Neural cell (in vitro differentiated cells): ENCODE data around the gene PLPPR4. TPM values are rescaled to one million over a fixed set of nuclear protein-coding genes. Genes with fewer than 3 reads are reported as not detected.
A peak's percentile ranks its signal among the peaks of the same experiment; 100 is the strongest.

ENCODE experiments used
- H2AFZ ChIP-seq: fragments of 200-600, 300-800 bp; sonication (generic), shearing (Covaris generic); 2 replicates; pipeline ENCODE4 v1.6.0; 2014; ENCODE audit warnings: low read depth, mild to moderate bottlenecking, antibody characterized with exemption, low read length, moderate library complexity
- H3F3A ChIP-seq: fragments of 200-600 bp; shearing (Covaris generic); 2 replicates; pipeline ENCODE4 v1.6.1; 2016; ENCODE audit warnings: mild to moderate bottlenecking, moderate library complexity, mixed read lengths, antibody characterized with exemption, low read length; ENCODE audit not compliant: insufficient read depth, poor library complexity, severe bottlenecking
- H3K27ac ChIP-seq: fragments of 200-600, 300-800 bp; sonication (generic), shearing (Covaris generic); 2 replicates; pipeline ENCODE4 v1.5.1; 2014; ENCODE audit warnings: mild to moderate bottlenecking, low read length, moderate library complexity
- H3K27me3 ChIP-seq: fragments of 300-800, 200-600 bp; sonication (generic), shearing (Covaris generic); 2 replicates; pipeline ENCODE4 v1.6.0; 2014; ENCODE audit warnings: mild to moderate bottlenecking, low read depth, low read length, moderate library complexity; ENCODE audit not compliant: insufficient read depth
- H3K36me3 ChIP-seq: fragments of 300-800, 200-600 bp; sonication (generic), shearing (Covaris generic); 2 replicates; pipeline ENCODE4 v1.5.1; 2014; ENCODE audit warnings: mild to moderate bottlenecking, antibody characterized with exemption, low read length, moderate library complexity; ENCODE audit not compliant: insufficient read depth
- H3K4me2 ChIP-seq: fragments of 300-800, 200-600 bp; sonication (generic), shearing (Covaris generic); 2 replicates; pipeline ENCODE4 v1.6.0; 2014; ENCODE audit warnings: mild to moderate bottlenecking, low read length
- H3K4me3 ChIP-seq: fragments of 300-800, 200-600 bp; sonication (generic), shearing (Covaris generic); 2 replicates; pipeline ENCODE4 v1.5.1; 2014; ENCODE audit warnings: mild to moderate bottlenecking, low read length, moderate library complexity
- H3K79me2 ChIP-seq: fragments of 200-600 bp; shearing (Covaris generic); replicated peaks from 2 replicates; pipeline ENCODE4 v1.6.0; 2014; ENCODE audit warnings: mild to moderate bottlenecking, low read length, moderate library complexity; ENCODE audit not compliant: insufficient read depth
- H3K9ac ChIP-seq: fragments of 300-800, 200-600 bp; sonication (generic), shearing (Covaris generic); 2 replicates; pipeline ENCODE4 v1.6.1; 2016; ENCODE audit warnings: mild to moderate bottlenecking, low read length, mixed read lengths
- H3K9me2 ChIP-seq: fragments of 200-600 bp; shearing (Covaris generic); 2 replicates; pipeline ENCODE4 v1.6.1; 2016; ENCODE audit warnings: mild to moderate bottlenecking, low read length, mixed read lengths; ENCODE audit not compliant: insufficient read depth
- H3K9me3 ChIP-seq: fragments of 200-600, 300-800 bp; sonication (generic), shearing (Covaris generic); 2 replicates; pipeline ENCODE4 v1.6.1; 2016; ENCODE audit warnings: mild to moderate bottlenecking, mixed run types, low read length, moderate library complexity, mixed read lengths
- H4K20me1 ChIP-seq: fragments of 200-600 bp; shearing (Covaris generic); 2 replicates; pipeline ENCODE4 v1.6.1; 2016; ENCODE audit warnings: mild to moderate bottlenecking, mixed run types; ENCODE audit not compliant: insufficient read depth
- EP300 ChIP-seq: fragments of 450-650 bp; conservative IDR thresholded peaks from 2 replicates; pipeline ENCODE4 v1.6.1; 2014; ENCODE audit warnings: antibody characterized with exemption, mild to moderate bottlenecking, moderate library complexity; ENCODE audit not compliant: poor library complexity, severe bottlenecking
- EZH2 ChIP-seq: fragments of 200-600, 300-800 bp; shearing (Covaris generic), sonication (generic); IDR thresholded peaks from 2 replicates; pipeline ENCODE4 v1.6.1; 2014; ENCODE audit warnings: antibody characterized with exemption, low read length, borderline replicate concordance, mild to moderate bottlenecking; ENCODE audit not compliant: insufficient read depth, poor library complexity, severe bottlenecking
- MXI1 ChIP-seq: fragments of 450-650 bp; conservative IDR thresholded peaks from 2 replicates; pipeline ENCODE4 v1.6.1; 2014; ENCODE audit warnings: antibody characterized with exemption, mild to moderate bottlenecking; ENCODE audit not compliant: poor library complexity, severe bottlenecking
- POLR2AphosphoS5 ChIP-seq: IDR thresholded peaks from 2 replicates; pipeline ENCODE4 v1.6.1; 2012
- RAD21 ChIP-seq: fragments of 450-650 bp; conservative IDR thresholded peaks from 2 replicates; pipeline ENCODE4 v1.6.1; 2014; ENCODE audit warnings: antibody characterized with exemption, mild to moderate bottlenecking, moderate library complexity
- SMC3 ChIP-seq: fragments of 450-650 bp; conservative IDR thresholded peaks from 2 replicates; pipeline ENCODE4 v1.6.1; 2014; ENCODE audit warnings: antibody characterized with exemption, mild to moderate bottlenecking, moderate library complexity; ENCODE audit not compliant: poor library complexity
- TAF1 ChIP-seq: IDR thresholded peaks from 2 replicates; pipeline ENCODE4 v1.6.1; 2012; ENCODE audit warnings: low read depth
- polyA plus RNA-seq: library from polyadenylated mRNA; depleted of rRNA; stranded (reverse); fragments of >200 nt; gene quantifications from 2 replicates; pipeline ENCODE4 v1.2.3, GENCODE V29; 2014
- TF ChIP-seq, protein P1 (sequence below): fragments of 450-650 bp; IDR thresholded peaks from 2 replicates; pipeline ENCODE4 v1.5.1; 2014; ENCODE audit warnings: antibody characterized with exemption, mild to moderate bottlenecking, moderate library complexity; ENCODE audit not compliant: poor library complexity, severe bottlenecking
- TF ChIP-seq, protein P2 (sequence below): IDR thresholded peaks from 2 replicates; pipeline ENCODE4 v1.6.1; 2012; ENCODE audit warnings: borderline replicate concordance

Gene PLPPR4
- polyA plus RNA-seq, 1 donor from 2014 or later, result 36.8 TPM

DNA sequence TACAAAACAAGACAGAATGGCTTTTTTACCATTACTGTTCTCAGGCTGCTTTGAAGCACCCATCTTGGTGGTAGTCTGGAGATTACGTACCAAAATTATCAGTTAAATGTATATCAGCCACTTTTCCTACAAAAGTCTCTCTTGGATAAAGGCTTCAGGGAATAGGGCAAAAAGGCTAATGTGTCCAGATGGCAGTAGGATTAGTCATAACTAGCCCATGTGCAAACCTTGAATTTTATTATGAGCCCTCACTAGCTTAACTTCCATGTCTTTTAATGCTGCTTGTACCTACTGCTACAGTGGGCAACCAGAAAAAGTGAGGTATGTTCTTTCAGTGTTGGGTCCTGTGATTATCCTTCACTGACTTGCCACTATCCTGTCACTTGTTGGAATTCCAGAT lies 51.0 kb downstream of the PLPPR4 start:
- Histone ChIP-seq H3F3A (no peaks in the 10 kb centered on the region), H3K9me2 (no peaks in the 10 kb centered on the region), H3K4me3 (no peak overlapping the region), H3K9ac (no peak overlapping the region), H3K36me3 (no peaks in the 10 kb centered on the region), H3K27me3 (no peaks in the 10 kb centered on the region), H3K9me3 (no peaks in the 10 kb centered on the region), H4K20me1 (no peaks in the 10 kb centered on the region), H3K4me2 (no peak overlapping the region), H3K79me2 (no peaks in the 10 kb centered on the region), H2AFZ (no peak overlapping the region), H3K27ac (no peak overlapping the region)
- TF ChIP-seq SMC3, result no peak
- no peak for TF ChIP-seq TAF1
- TF ChIP-seq, protein P1, sequence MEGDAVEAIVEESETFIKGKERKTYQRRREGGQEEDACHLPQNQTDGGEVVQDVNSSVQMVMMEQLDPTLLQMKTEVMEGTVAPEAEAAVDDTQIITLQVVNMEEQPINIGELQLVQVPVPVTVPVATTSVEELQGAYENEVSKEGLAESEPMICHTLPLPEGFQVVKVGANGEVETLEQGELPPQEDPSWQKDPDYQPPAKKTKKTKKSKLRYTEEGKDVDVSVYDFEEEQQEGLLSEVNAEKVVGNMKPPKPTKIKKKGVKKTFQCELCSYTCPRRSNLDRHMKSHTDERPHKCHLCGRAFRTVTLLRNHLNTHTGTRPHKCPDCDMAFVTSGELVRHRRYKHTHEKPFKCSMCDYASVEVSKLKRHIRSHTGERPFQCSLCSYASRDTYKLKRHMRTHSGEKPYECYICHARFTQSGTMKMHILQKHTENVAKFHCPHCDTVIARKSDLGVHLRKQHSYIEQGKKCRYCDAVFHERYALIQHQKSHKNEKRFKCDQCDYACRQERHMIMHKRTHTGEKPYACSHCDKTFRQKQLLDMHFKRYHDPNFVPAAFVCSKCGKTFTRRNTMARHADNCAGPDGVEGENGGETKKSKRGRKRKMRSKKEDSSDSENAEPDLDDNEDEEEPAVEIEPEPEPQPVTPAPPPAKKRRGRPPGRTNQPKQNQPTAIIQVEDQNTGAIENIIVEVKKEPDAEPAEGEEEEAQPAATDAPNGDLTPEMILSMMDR, result no peak
- TF ChIP-seq, protein P2, sequence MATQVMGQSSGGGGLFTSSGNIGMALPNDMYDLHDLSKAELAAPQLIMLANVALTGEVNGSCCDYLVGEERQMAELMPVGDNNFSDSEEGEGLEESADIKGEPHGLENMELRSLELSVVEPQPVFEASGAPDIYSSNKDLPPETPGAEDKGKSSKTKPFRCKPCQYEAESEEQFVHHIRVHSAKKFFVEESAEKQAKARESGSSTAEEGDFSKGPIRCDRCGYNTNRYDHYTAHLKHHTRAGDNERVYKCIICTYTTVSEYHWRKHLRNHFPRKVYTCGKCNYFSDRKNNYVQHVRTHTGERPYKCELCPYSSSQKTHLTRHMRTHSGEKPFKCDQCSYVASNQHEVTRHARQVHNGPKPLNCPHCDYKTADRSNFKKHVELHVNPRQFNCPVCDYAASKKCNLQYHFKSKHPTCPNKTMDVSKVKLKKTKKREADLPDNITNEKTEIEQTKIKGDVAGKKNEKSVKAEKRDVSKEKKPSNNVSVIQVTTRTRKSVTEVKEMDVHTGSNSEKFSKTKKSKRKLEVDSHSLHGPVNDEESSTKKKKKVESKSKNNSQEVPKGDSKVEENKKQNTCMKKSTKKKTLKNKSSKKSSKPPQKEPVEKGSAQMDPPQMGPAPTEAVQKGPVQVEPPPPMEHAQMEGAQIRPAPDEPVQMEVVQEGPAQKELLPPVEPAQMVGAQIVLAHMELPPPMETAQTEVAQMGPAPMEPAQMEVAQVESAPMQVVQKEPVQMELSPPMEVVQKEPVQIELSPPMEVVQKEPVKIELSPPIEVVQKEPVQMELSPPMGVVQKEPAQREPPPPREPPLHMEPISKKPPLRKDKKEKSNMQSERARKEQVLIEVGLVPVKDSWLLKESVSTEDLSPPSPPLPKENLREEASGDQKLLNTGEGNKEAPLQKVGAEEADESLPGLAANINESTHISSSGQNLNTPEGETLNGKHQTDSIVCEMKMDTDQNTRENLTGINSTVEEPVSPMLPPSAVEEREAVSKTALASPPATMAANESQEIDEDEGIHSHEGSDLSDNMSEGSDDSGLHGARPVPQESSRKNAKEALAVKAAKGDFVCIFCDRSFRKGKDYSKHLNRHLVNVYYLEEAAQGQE, result no peak
- TF ChIP-seq EZH2, result no peak
- no peak for TF ChIP-seq POLR2AphosphoS5
- TF ChIP-seq MXI1, result no peak
- no peak for TF ChIP-seq RAD21
- no peak for TF ChIP-seq EP300

DNA sequence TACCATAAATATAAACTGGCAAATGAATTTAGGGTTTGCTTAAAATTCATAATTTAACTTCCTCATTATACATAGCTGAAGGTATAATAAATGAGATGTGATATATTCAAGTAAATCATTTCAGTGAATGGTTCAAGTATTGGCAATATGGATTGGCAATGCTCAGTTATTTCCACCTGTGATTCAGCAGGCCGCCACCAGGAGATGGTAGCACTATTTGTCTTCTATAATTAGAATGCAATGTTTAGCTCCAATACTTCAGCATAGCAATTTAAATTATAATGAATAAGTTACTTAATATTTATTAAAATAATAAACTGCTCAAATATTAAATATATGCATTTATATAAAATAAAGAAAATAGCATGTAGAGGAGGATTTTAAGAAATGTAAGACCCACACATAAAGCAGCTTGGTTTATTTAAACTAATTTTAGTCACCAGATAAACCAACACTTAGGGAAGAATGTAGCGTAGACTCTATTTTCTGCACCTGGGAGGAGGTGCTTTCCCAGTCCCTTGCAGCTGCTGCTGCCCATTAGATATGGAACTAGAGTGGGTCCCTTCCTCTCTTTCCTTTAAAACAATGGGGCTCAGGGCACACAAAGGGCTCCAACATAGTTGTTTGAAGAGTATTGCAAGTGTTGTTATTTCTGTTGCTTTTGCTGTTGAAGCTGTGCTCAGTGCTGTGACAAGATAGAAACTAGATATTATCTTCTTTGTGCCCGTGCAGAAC lies 62.1 kb downstream of the PLPPR4 start:
- H3K9ac ChIP-seq, result no peak overlapping the region
- H2AFZ ChIP-seq, result no peak overlapping the region
- H3K27ac ChIP-seq, result peak overlapping the region; percentile 33
- no peak overlapping the region for H3K4me3 ChIP-seq
- no peaks in the 10 kb centered on the region for H4K20me1 ChIP-seq
- H3K36me3 ChIP-seq, result no peaks in the 10 kb centered on the region
- H3K4me2 ChIP-seq, result no peak overlapping the region
- no peak for TF ChIP-seq POLR2AphosphoS5
- TF ChIP-seq, protein P1, result no peak
- no peak for TF ChIP-seq EP300
- TF ChIP-seq EZH2, result no peak
- no peak for TF ChIP-seq MXI1
- no peaks in the 10 kb centered on the region for H3K9me2 ChIP-seq
- H3K27me3 ChIP-seq, result no peaks in the 10 kb centered on the region
- no peaks in the 10 kb centered on the region for H3F3A ChIP-seq
- H3K9me3 ChIP-seq, result no peaks in the 10 kb centered on the region
- H3K79me2 ChIP-seq, result no peaks in the 10 kb centered on the region
